NK-92 treated with Interleukin-12 subunit alpha and Interleukin-12 subunit beta, amount 100 ng/mL, for 24 hours (cell line): ENCODE data around the gene PTPRG.
"Not testable (repeated sequence)": the region's sequence is repeated elsewhere in the genome, so short reads cannot be mapped to it uniquely, and the experiment has no call there.

ENCODE experiments used
- DNase-seq: peaks from one replicate; lab custom pipeline; 2025; lab: John Stamatoyannopoulos, UW

PTPRG gene

GRCh38 chr3:61724801-61725200 lies 163.4 kb downstream of the PTPRG start:
- no peak for DNase-seq

- no peak for DNase-seq
Measured at GRCh38 chr3:61725851-61726333, 164.5 kb downstream of the PTPRG start.

- DNase-seq, result no peak
Measured at GRCh38 chr3:61727435-61727834, 166.1 kb downstream of the PTPRG start.

- no peak for DNase-seq
Measured at GRCh38 chr3:61729038-61729634, 167.8 kb downstream of the PTPRG start.

- DNase-seq, result no peak
Measured at GRCh38 chr3:61730056-61730455, 168.7 kb downstream of the PTPRG start.

- no peak for DNase-seq
Measured at GRCh38 chr3:61730577-61731231, 169.3 kb downstream of the PTPRG start.

- no peak for DNase-seq
Measured at GRCh38 chr3:61733000-61733399, 171.6 kb downstream of the PTPRG start.

GRCh38 chr3:61733876-61734275 lies 172.5 kb downstream of the PTPRG start:
- no peak for DNase-seq

GRCh38 chr3:61734749-61735686 lies 173.6 kb downstream of the PTPRG start:
- DNase-seq, result no peak

GRCh38 chr3:61736506-61736905 lies 175.1 kb downstream of the PTPRG start:
- DNase-seq, result no peak

GRCh38 chr3:61739640-61740039 lies 178.3 kb downstream of the PTPRG start:
- no peak for DNase-seq

- no peak for DNase-seq
Measured at GRCh38 chr3:61740494-61740893, 179.1 kb downstream of the PTPRG start.

- DNase-seq, result no peak
Measured at GRCh38 chr3:61741551-61741950, 180.2 kb downstream of the PTPRG start.

- DNase-seq, result no peak
Measured at GRCh38 chr3:61742006-61742405, 180.6 kb downstream of the PTPRG start.

- DNase-seq, result no peak
Measured at GRCh38 chr3:61743067-61743466, 181.7 kb downstream of the PTPRG start.

GRCh38 chr3:61743686-61744242 lies 182.4 kb downstream of the PTPRG start:
- DNase-seq, result no peak

GRCh38 chr3:61748288-61748687 lies 186.9 kb downstream of the PTPRG start:
- DNase-seq, result no peak

GRCh38 chr3:61750766-61751165 lies 189.4 kb downstream of the PTPRG start:
- no peak for DNase-seq

- no peak for DNase-seq
Measured at GRCh38 chr3:61758839-61759238, 197.5 kb downstream of the PTPRG start.

GRCh38 chr3:61760783-61761182 lies 199.4 kb downstream of the PTPRG start:
- DNase-seq, result not testable (repeated sequence)

GRCh38 chr3:61761694-61762430 lies 200.5 kb downstream of the PTPRG start:
- DNase-seq, result no peak
